Loucy (cell line): ENCODE data around the gene RNF38.
A peak's percentile ranks its signal among the peaks of the same experiment; 100 is the strongest.
"Not testable (repeated sequence)": the region's sequence is repeated elsewhere in the genome, so short reads cannot be mapped to it uniquely, and the experiment has no call there.

Experiments
- H2AFZ ChIP-seq: fragments of 200-600 bp; sonication (generic); 2 replicates; pipeline ENCODE4 v1.6.0; 2016; ENCODE audit warnings: antibody characterized with exemption, mild to moderate bottlenecking, low read length, moderate library complexity
- H3F3A ChIP-seq: fragments of 200-600 bp; 2 replicates; pipeline ENCODE4 v1.6.0; 2016; ENCODE audit warnings: antibody characterized with exemption, low read depth, mild to moderate bottlenecking
- H3K27me3 ChIP-seq: fragments of 200-600 bp; sonication (generic); 2 replicates; pipeline ENCODE4 v1.6.1; 2014; ENCODE audit warnings: low read length, mild to moderate bottlenecking; ENCODE audit not compliant: insufficient read depth, poor library complexity, severe bottlenecking
- H3K36me3 ChIP-seq: fragments of 200-600 bp; sonication (generic); 2 replicates; pipeline ENCODE4 v1.6.1; 2016; ENCODE audit warnings: low read length; ENCODE audit not compliant: insufficient read depth
- H3K4me1 ChIP-seq: fragments of 200-600 bp; sonication (generic); 2 replicates; pipeline ENCODE4 v1.5.1; 2014; ENCODE audit warnings: low read length, mild to moderate bottlenecking; ENCODE audit not compliant: insufficient read depth, poor library complexity, severe bottlenecking
- H3K4me2 ChIP-seq: fragments of 200-600 bp; sonication (generic); 2 replicates; pipeline ENCODE4 v1.6.0; 2014; ENCODE audit warnings: antibody characterized with exemption, low read length, low read depth, mild to moderate bottlenecking; ENCODE audit not compliant: poor library complexity, severe bottlenecking
- H3K4me3 ChIP-seq: fragments of 200-600 bp; sonication (generic); 2 replicates; pipeline ENCODE4 v1.5.1; 2014; ENCODE audit warnings: low read length, mild to moderate bottlenecking, mixed read lengths; ENCODE audit not compliant: poor library complexity, severe bottlenecking
- H3K79me2 ChIP-seq: fragments of 200-600 bp; sonication (generic); 2 replicates; pipeline ENCODE4 v1.6.1; 2014; ENCODE audit warnings: low read length; ENCODE audit not compliant: insufficient read depth
- H3K9ac ChIP-seq: fragments of 200-600 bp; sonication (generic); 2 replicates; pipeline ENCODE4 v1.6.0; 2014; ENCODE audit warnings: mild to moderate bottlenecking, low read depth, low read length, moderate library complexity; ENCODE audit not compliant: poor library complexity, severe bottlenecking
- H3K9me2 ChIP-seq: fragments of 200-600 bp; sonication (generic); replicated peaks from 2 replicates; pipeline ENCODE4 v1.6.1; 2016; ENCODE audit warnings: low read depth, low read length, mixed read lengths
- H3K9me3 ChIP-seq: fragments of 200-600 bp; sonication (generic); 2 replicates; pipeline ENCODE4 v1.6.1; 2014; ENCODE audit warnings: mild to moderate bottlenecking, antibody characterized with exemption, low read length, low read depth; ENCODE audit not compliant: insufficient read depth
- H4K20me1 ChIP-seq: fragments of 200-600 bp; sonication (generic); 2 replicates; pipeline ENCODE4 v1.6.0; 2014; ENCODE audit warnings: antibody characterized with exemption, low read length, mild to moderate bottlenecking; ENCODE audit not compliant: insufficient read depth, poor library complexity, severe bottlenecking
- EZH2phosphoT487 ChIP-seq: fragments of 200-600 bp; IDR thresholded peaks from 2 replicates; pipeline ENCODE4 v1.6.1; 2018; ENCODE audit warnings: antibody characterized with exemption, mild to moderate bottlenecking, moderate library complexity, borderline replicate concordance
- TF ChIP-seq, protein P1 (sequence below): fragments of 200-600 bp; sonication (generic); conservative IDR thresholded peaks from 2 replicates; pipeline ENCODE4 v1.5.1; 2014; ENCODE audit warnings: mild to moderate bottlenecking, antibody characterized with exemption, low read length

The RNF38 gene

DNA sequence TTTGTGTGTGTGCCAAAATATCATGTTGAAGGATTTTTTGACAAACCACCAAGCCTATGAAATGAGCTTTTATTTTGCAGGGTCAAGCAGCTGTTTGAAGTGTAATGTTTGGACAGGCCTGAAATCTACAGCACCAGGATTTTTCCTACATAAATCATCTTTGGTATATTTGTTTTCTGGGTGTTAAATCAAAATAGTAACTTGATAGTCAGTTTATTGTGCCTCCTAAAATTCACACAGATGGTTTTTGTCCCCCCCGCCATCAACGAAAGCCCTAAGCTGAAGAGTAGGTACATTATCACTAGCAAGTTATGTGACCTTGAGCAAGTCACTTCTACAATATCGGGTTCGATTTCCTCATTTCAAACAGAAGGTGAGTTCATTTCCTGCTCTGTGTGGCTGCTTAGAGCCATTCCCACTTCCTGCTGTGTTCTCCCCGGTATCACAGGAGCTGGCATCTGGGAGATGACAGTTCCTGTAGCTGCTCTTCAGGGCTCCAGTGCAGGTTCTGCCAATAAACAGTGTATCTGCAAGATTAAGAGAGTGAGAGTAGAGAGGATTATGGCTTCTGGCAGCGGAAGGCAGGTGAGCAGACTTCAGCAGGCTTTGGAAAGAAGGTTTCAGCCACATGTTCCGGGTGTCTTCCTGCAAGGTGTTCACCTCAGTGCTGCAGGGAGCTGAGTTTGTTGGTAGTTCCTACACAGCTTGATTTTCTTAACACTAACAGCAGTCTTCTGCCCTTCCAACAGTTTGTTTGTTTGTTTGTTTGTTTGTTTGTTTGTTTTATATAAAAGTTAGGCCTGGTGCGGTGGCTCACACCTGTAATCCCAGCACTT lies 93.4 kb downstream of the RNF38 start:
- H3K36me3 ChIP-seq = no peaks in the 10 kb centered on the region
- no peaks in the 10 kb centered on the region for H4K20me1 ChIP-seq
- no peaks in the 10 kb centered on the region for H3K9me2 ChIP-seq
- H3K4me3 ChIP-seq = no peak overlapping the region
- peak overlapping the region; percentile 37; the same call in 1 of the 2 replicates for H2AFZ ChIP-seq
- H3K4me1 ChIP-seq = peaks cover 8% of the 10 kb centered on the region
- peak overlapping the region; percentile 37 for H3K4me2 ChIP-seq
- TF ChIP-seq EZH2phosphoT487 = no peak
- TF ChIP-seq, protein P1, sequence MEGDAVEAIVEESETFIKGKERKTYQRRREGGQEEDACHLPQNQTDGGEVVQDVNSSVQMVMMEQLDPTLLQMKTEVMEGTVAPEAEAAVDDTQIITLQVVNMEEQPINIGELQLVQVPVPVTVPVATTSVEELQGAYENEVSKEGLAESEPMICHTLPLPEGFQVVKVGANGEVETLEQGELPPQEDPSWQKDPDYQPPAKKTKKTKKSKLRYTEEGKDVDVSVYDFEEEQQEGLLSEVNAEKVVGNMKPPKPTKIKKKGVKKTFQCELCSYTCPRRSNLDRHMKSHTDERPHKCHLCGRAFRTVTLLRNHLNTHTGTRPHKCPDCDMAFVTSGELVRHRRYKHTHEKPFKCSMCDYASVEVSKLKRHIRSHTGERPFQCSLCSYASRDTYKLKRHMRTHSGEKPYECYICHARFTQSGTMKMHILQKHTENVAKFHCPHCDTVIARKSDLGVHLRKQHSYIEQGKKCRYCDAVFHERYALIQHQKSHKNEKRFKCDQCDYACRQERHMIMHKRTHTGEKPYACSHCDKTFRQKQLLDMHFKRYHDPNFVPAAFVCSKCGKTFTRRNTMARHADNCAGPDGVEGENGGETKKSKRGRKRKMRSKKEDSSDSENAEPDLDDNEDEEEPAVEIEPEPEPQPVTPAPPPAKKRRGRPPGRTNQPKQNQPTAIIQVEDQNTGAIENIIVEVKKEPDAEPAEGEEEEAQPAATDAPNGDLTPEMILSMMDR = no peak
- no peaks in the 10 kb centered on the region for H3K79me2 ChIP-seq
- H3K9ac ChIP-seq = no peak overlapping the region
- no peaks in the 10 kb centered on the region for H3K9me3 ChIP-seq
- H3K27me3 ChIP-seq = no peaks in the 10 kb centered on the region
- 0 out of 2 replicates have a peak, but pooled peaks cover 4% of the 10 kb centered on the region for H3F3A ChIP-seq

DNA sequence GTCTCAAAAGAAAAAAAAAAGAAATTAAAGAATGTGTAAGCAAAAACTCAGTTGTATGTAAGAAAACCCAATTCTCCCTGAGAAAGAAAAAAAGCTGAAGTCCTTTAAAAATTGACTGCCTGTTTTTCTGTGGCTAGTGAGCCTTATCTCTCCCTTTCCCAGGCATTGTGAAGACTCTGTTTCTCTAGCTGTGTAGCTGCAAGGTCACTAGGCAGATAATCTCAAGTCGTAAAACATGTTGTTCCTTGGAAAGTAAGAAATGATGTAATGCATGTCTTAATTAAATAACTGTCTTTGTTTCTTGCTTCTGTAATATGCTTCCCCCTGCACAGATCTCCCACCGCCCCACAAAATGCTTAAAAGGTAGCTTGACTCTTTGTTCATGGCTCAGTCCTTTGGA lies 95.7 kb downstream of the RNF38 start:
- not testable (repeated sequence) for H3K79me2 ChIP-seq, H3K9me3 ChIP-seq, H3K4me2 ChIP-seq, H4K20me1 ChIP-seq, H3K4me1 ChIP-seq, H2AFZ ChIP-seq, H3F3A ChIP-seq, H3K4me3 ChIP-seq, H3K27me3 ChIP-seq, H3K9me2 ChIP-seq, H3K36me3 ChIP-seq, H3K9ac ChIP-seq

DNA sequence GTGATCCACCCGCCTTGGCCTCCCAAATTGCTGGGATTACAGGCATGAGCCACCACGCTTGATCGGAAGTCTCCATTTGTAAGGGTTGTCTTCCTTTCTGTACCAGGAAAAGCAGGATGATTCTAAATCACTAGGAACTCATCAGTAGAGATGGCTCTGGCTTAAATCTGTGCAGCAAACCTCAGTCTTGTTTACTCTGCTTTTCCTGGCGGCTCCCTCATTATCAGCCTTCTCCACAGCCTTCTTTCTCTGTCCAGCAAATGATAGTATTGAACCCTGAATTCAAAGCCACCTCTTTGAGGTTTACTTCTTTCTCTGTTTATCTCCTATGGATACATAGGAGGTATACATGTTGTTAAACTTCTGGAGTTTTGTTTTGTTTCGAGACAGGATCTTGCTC lies 98.8 kb downstream of the RNF38 start:
- no peaks in the 10 kb centered on the region for H4K20me1 ChIP-seq
- no peak overlapping the region for H3K4me2 ChIP-seq
- H3K36me3 ChIP-seq = no peaks in the 10 kb centered on the region
- no peak overlapping the region for H3K4me3 ChIP-seq
- TF ChIP-seq, protein P1 = no peak
- TF ChIP-seq EZH2phosphoT487 = no peak
- H3F3A ChIP-seq = no peaks in the 10 kb centered on the region
- H3K9me2 ChIP-seq = no peaks in the 10 kb centered on the region
- no peaks in the 10 kb centered on the region for H3K9me3 ChIP-seq
- peaks cover under 1% of the 10 kb centered on the region for H3K4me1 ChIP-seq
- H3K27me3 ChIP-seq = no peaks in the 10 kb centered on the region
- no peak overlapping the region for H2AFZ ChIP-seq
- no peaks in the 10 kb centered on the region for H3K79me2 ChIP-seq
- H3K9ac ChIP-seq = no peak overlapping the region

DNA sequence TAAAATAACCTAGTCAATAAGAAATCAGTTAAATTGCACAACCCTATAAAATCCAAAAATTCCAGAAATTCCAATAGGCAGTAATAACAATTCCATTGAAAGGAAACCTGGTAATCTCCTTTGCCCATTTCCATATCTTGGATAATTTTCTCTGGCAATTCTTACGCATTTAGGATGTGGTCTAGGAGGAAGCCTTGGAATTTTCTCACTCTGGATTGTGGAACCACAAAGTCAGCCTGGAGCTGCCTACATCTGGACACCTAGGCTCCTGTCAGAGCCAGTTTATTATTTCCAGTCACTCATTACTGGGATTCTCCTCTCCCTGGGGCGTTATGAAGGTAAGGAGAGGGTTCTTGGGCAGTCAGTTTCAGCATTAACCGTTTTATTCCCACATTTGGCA lies 101.5 kb downstream of the RNF38 start:
- H3K4me2 ChIP-seq = no peak overlapping the region
- no peak overlapping the region for H3K9ac ChIP-seq

More for the DNA sequence above, 101.5 kb downstream of the RNF38 start:
- Histone ChIP-seq H3K36me3 (no peaks in the 10 kb centered on the region), H3K4me1 (no peaks in the 10 kb centered on the region), H3K79me2 (no peaks in the 10 kb centered on the region), H4K20me1 (no peaks in the 10 kb centered on the region), H3K4me3 (no peak overlapping the region), H2AFZ (no peak overlapping the region), H3F3A (no peaks in the 10 kb centered on the region), H3K27me3 (no peaks in the 10 kb centered on the region), H3K9me2 (no peaks in the 10 kb centered on the region), H3K9me3 (no peaks in the 10 kb centered on the region)
- TF ChIP-seq, protein P1 = no peak
- no peak for TF ChIP-seq EZH2phosphoT487
